Keratinocyte (primary cell): ENCODE data around the gene CPPED1. TPM values are rescaled to one million over a fixed set of nuclear protein-coding genes. Genes with fewer than 3 reads are reported as not detected.
"Not testable (repeated sequence)": the region's sequence is repeated elsewhere in the genome, so short reads cannot be mapped to it uniquely, and the experiment has no call there.

ENCODE experiments used
- DNase-seq: peaks from one replicate; pipeline ENCODE4 v3.0.0-alpha.2; 2011; ENCODE audit warnings: low read depth, missing footprints, low spot score
- FAIRE-seq: peaks from 2 replicates; lab custom pipeline; 2011; peaks lifted over from hg19 to GRCh38; lab: Jason Lieb, UNC
- H2AFZ ChIP-seq: 2 replicates; pipeline ENCODE4 v1.6.0; 2012; ENCODE audit warnings: low read length, control low read depth, inconsistent platforms; ENCODE audit not compliant: control insufficient read depth
- H3K27ac ChIP-seq: 2 replicates; pipeline ENCODE4 v1.5.1; 2011; ENCODE audit warnings: low read length; ENCODE audit not compliant: control insufficient read depth, insufficient read depth
- H3K27me3 ChIP-seq: 3 replicates; pipeline ENCODE4 v1.6.0; 2011; ENCODE audit warnings: low read length; ENCODE audit not compliant: control insufficient read depth, insufficient read depth; ENCODE audit errors: extremely low read depth
- H3K36me3 ChIP-seq, 2 experiments: 2 replicates in 1 of 2; 3 replicates in 1 of 2; pipeline ENCODE4 v1.5.1; 2011; ENCODE audit warnings: low read length in 2 of 2, mild to moderate bottlenecking in 1 of 2; ENCODE audit not compliant: control insufficient read depth in 2 of 2, insufficient read depth in 2 of 2; ENCODE audit errors: extremely low read depth in 1 of 2
- H3K4me1 ChIP-seq: 3 replicates; pipeline ENCODE4 v1.5.1; 2011; ENCODE audit warnings: low read length; ENCODE audit not compliant: control insufficient read depth, insufficient read depth; ENCODE audit errors: extremely low read depth
- H3K4me2 ChIP-seq: 3 replicates; pipeline ENCODE4 v1.6.0; 2011; ENCODE audit warnings: low read depth, low read length; ENCODE audit not compliant: control insufficient read depth, insufficient read depth; ENCODE audit errors: extremely low read depth
- H3K4me3 ChIP-seq, 3 experiments: fragments of 200-600 bp in 1 of 3; sonication (generic) in 1 of 3; 2 replicates in 2 of 3; 3 replicates in 1 of 3; pipeline ENCODE4 v1.5.1; 2011 to 2016; ENCODE audit warnings: low read length in 3 of 3, mild to moderate bottlenecking in 3 of 3, control low read depth in 2 of 3, inconsistent platforms in 1 of 3, low read depth in 1 of 3, mixed read lengths in 1 of 3, mixed run types in 1 of 3, moderate library complexity in 1 of 3; ENCODE audit not compliant: control insufficient read depth in 2 of 3, insufficient read depth in 2 of 3; ENCODE audit errors: extremely low read depth in 1 of 3
- H3K79me2 ChIP-seq: 2 replicates; pipeline ENCODE4 v1.6.0; 2012; ENCODE audit warnings: low read length; ENCODE audit not compliant: control insufficient read depth, insufficient read depth
- H3K9ac ChIP-seq: 3 replicates; pipeline ENCODE4 v1.6.0; 2011; ENCODE audit warnings: low read length; ENCODE audit not compliant: control insufficient read depth, insufficient read depth; ENCODE audit errors: extremely low read depth
- H3K9me1 ChIP-seq: 3 replicates; pipeline ENCODE4 v1.6.0; 2011; ENCODE audit warnings: low read length; ENCODE audit not compliant: control insufficient read depth, insufficient read depth; ENCODE audit errors: extremely low read depth
- H3K9me3 ChIP-seq: 2 replicates; pipeline ENCODE4 v1.5.1; 2012; ENCODE audit warnings: low read depth, low read length; ENCODE audit not compliant: control insufficient read depth
- H4K20me1 ChIP-seq: 3 replicates; pipeline ENCODE4 v1.6.0; 2011; ENCODE audit warnings: low read length; ENCODE audit not compliant: control insufficient read depth, insufficient read depth; ENCODE audit errors: extremely low read depth
- EZH2 ChIP-seq: IDR thresholded peaks from one replicate; pipeline ENCODE4 v1.6.1; 2012; ENCODE audit warnings: inconsistent platforms, mild to moderate bottlenecking, low read length, moderate library complexity
- dilution Hi-C: fragments of 300-500 bp; cut with MboI; formaldehyde crosslinking; loops from one replicate; pipeline ENCODE4 v1.7.0; 2020; ENCODE audit warnings: low sequenced_read_pairs; ENCODE audit not compliant: extremely low pct_ligation_motif_present
- polyA plus RNA-seq, 5 experiments: library from polyadenylated mRNA; depleted of rRNA in 3 of 5; stranded (reverse) in 3 of 5; stranded (forward) in 1 of 5; unstranded in 1 of 5; fragments of >200 nt; gene quantifications; 1 replicate in 1 of 5; 2 replicates in 3 of 5; 3 replicates in 1 of 5; pipeline versions ENCODE4 v1.2.1 to v1.2.3, GENCODE V29; 2011 to 2012; ENCODE audit warnings: missing spikeins in 2 of 5, low read depth in 1 of 5, low replicate concordance in 1 of 5
- TF ChIP-seq, protein P1 (sequence below), 3 experiments: IDR thresholded peaks in 1 of 3; conservative IDR thresholded peaks in 1 of 3; optimal IDR thresholded peaks in 1 of 3; 2 replicates in 2 of 3; 3 replicates in 1 of 3; pipeline versions ENCODE3 to v1.5.1; 2011; ENCODE audit warnings: low read length in 3 of 3, mild to moderate bottlenecking in 3 of 3, moderate library complexity in 2 of 3, control low read depth in 1 of 3, inconsistent platforms in 1 of 3; ENCODE audit not compliant: insufficient read depth in 2 of 3; ENCODE audit errors: extremely low read depth in 1 of 3

The CPPED1 gene
- polyA plus RNA-seq, 1 donor (not counting 4 experiments of a cell fraction or from before 2014, with no cell fraction given), result 14.4 TPM

DNA sequence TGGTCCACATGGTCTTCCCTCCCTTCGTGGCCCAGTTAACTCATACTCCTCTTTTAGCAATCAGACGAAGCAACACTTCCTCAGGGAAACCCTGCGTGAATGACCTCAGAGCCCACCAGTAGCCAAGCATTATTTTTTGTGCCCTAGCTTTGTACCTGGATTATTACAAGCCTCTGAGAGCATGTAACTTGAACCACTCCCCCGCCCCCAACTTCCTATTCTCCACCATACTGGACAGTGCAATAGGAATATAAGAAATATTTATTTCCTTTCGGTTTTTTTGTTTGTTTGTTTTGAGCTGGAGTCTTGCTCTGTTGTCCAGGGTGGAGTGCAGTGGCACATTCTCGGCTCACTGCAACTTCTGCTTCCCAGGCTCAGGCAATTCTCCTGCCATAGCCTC lies 2.9 kb downstream of the CPPED1 start:
- no peaks in the 10 kb centered on the region for H3K9me1 ChIP-seq
- no peaks in the 10 kb centered on the region for H3K36me3 ChIP-seq
- no peaks in the 10 kb centered on the region for H3K9me3 ChIP-seq
- no peak for FAIRE-seq
- no peak for DNase-seq
- dilution Hi-C loops, result no loop called here
- H2AFZ ChIP-seq, result no peak overlapping the region
- H3K27me3 ChIP-seq, result no peaks in the 10 kb centered on the region
- no peak overlapping the region for H3K9ac ChIP-seq
- H3K4me2 ChIP-seq, result no peak overlapping the region
- peaks cover 13% of the 10 kb centered on the region for H3K4me1 ChIP-seq
- TF ChIP-seq EZH2, result no peak
- TF ChIP-seq, protein P1, sequence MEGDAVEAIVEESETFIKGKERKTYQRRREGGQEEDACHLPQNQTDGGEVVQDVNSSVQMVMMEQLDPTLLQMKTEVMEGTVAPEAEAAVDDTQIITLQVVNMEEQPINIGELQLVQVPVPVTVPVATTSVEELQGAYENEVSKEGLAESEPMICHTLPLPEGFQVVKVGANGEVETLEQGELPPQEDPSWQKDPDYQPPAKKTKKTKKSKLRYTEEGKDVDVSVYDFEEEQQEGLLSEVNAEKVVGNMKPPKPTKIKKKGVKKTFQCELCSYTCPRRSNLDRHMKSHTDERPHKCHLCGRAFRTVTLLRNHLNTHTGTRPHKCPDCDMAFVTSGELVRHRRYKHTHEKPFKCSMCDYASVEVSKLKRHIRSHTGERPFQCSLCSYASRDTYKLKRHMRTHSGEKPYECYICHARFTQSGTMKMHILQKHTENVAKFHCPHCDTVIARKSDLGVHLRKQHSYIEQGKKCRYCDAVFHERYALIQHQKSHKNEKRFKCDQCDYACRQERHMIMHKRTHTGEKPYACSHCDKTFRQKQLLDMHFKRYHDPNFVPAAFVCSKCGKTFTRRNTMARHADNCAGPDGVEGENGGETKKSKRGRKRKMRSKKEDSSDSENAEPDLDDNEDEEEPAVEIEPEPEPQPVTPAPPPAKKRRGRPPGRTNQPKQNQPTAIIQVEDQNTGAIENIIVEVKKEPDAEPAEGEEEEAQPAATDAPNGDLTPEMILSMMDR (optimal IDR thresholded peaks at IDR 0.05 in 1 of 3, IDR thresholded peaks at IDR 0.05 in 1 of 3, conservative IDR thresholded peaks at IDR 0.05 in 1 of 3; ENCODE audit: extremely low read depth in 1 of 3, insufficient read depth in 2 of 3, low read length in 3 of 3), result no peak
- peaks cover 14% of the 10 kb centered on the region for H3K79me2 ChIP-seq
- H3K27ac ChIP-seq, result no peak overlapping the region
- no peaks in the 10 kb centered on the region for H4K20me1 ChIP-seq
- H3K4me3 ChIP-seq, result no peak overlapping the region

DNA sequence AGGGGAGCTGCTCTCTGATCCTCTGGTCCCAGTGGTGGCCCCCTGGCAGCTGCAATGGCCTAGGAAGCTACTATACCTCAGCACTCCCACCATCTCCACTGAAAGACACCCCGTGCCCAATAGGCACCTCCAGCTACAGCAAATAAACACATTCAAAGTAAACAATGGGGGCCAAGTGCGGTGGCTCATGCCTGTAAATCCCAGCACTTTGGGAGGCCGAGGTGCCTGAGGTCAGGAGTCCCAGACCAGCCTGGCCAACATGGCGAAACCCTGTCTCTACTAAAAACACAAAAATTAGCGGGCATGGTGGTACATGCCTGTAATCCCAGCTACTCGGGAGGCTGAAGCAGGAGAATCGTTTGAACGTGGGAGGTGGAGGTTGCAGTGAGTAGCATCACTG lies 3.7 kb downstream of the CPPED1 start:
- dilution Hi-C loops, H4K20me1 ChIP-seq, H3K9ac ChIP-seq, DNase-seq, H3K9me1 ChIP-seq, H3K4me3 ChIP-seq, H3K9me3 ChIP-seq, H3K36me3 ChIP-seq, H3K27me3 ChIP-seq, H3K4me2 ChIP-seq, H2AFZ ChIP-seq, H3K27ac ChIP-seq, FAIRE-seq: not testable (repeated sequence)
- H3K4me1 ChIP-seq, result peaks cover 13% of the 10 kb centered on the region
- peaks cover 14% of the 10 kb centered on the region for H3K79me2 ChIP-seq

DNA sequence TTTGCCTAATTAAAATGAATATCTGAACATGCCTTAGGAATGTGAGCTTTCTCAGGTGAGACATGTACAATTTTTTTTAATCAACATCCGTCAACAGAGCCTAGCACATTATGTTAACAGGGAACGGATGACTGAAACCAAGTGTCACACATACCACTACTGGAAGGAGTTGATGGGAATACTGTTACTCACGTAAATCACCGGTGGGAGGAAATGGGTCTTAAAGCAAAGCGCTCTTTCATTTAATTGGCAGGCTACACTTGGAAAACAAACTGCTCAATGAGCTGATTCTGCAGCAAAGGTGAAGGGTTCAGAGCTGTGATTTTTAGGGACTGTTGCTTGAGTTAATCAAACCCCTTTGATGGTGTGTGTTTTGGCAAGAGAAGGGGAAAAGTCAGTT lies 4.8 kb downstream of the CPPED1 start:
- Histone ChIP-seq H3K36me3 (no peaks in the 10 kb centered on the region), H3K4me2 (no peak overlapping the region), H3K9me3 (no peaks in the 10 kb centered on the region), H3K9me1 (no peaks in the 10 kb centered on the region), H3K4me1 (peaks cover 13% of the 10 kb centered on the region), H3K27me3 (no peaks in the 10 kb centered on the region), H3K9ac (no peak overlapping the region), H4K20me1 (no peaks in the 10 kb centered on the region), H2AFZ (no peak overlapping the region), H3K4me3 (no peak overlapping the region), H3K27ac (no peak overlapping the region), H3K79me2 (peaks cover 14% of the 10 kb centered on the region)
- TF ChIP-seq, protein P1 (optimal IDR thresholded peaks at IDR 0.05 in 1 of 3, IDR thresholded peaks at IDR 0.05 in 1 of 3, conservative IDR thresholded peaks at IDR 0.05 in 1 of 3; ENCODE audit: extremely low read depth in 1 of 3, insufficient read depth in 2 of 3, low read length in 3 of 3), result no peak
- TF ChIP-seq EZH2, result no peak
- no peak for DNase-seq
- dilution Hi-C loops, result no loop called here
- FAIRE-seq, result no peak
